ENCODE measurements around the gene SLC46A2. TPM values are rescaled to one million over a fixed set of nuclear protein-coding genes. Genes with fewer than 3 reads are reported as not detected.

Gene SLC46A2
- total and polyA plus RNA-seq, 2 of the 8 experiments (the other 6 are each of a cell fraction or from before 2014, with no cell fraction given), result 0.03 TPM; not detected in 1

- no peaks in the 10 kb centered on the region for H3K79me2 ChIP-seq (ENCODE audit: control insufficient read depth in 1 of 2, insufficient read depth in 2 of 2, low read length in 2 of 2)
- no peak overlapping the region for H3K4ac ChIP-seq (replicated peaks; ENCODE audit: insufficient read length, low read depth, low read length)
- H3K27ac ChIP-seq (ENCODE audit: low read depth, low read length), result no peak overlapping the region
- no peak overlapping the region for H2AFZ ChIP-seq (ENCODE audit: low read length)
- no peak overlapping the region for H2AK5ac ChIP-seq (ENCODE audit: low read depth, low read length)
- DNase-seq (ENCODE audit: low read depth in 1 of 2, low spot score in 2 of 2), result no peak
- no peak for FAIRE-seq
- H3K4me2 ChIP-seq (ENCODE audit: insufficient read depth in 1 of 2, low read depth in 2 of 2, low read length in 2 of 2), result no peak overlapping the region
- TF ChIP-seq ZNF274 (IDR thresholded peaks at IDR 0.05; ENCODE audit: borderline replicate concordance, extremely low read depth, low read length), result no peak
- ChIA-PET POLR2A (ENCODE audit: partially characterized antibody) (no interaction called here), CTCF (ENCODE audit: partially characterized antibody) (interaction anchor here (0.6 to 2.4 kb wide), 7 partner anchors 8 to 54 kb away, joined by 3 to 12 read pairs (median 3); no protein-coding TSS in a partner anchor)
- peaks cover 0 to 3% (median 0%) of the 10 kb centered on the region in 4 experiments; a peak in 1 of 7 replicates for H3K4me1 ChIP-seq (replicated peaks in 1 of 4; ENCODE audit: control insufficient read depth in 3 of 4, insufficient read depth in 4 of 4, low read length in 3 of 4)
- H4K20me1 ChIP-seq (replicated peaks in 1 of 2; ENCODE audit: control insufficient read depth in 1 of 2, insufficient read depth in 2 of 2, low read length in 2 of 2), result no peaks in the 10 kb centered on the region
- H2BK20ac ChIP-seq (ENCODE audit: low read length), result no peak overlapping the region
- no peak overlapping the region for H3K4me3 ChIP-seq (ENCODE audit: extremely low read depth in 1 of 4, insufficient read depth in 2 of 4, low read depth in 3 of 4, low read length in 4 of 4)
- no peak overlapping the region for H4K91ac ChIP-seq (replicated peaks; ENCODE audit: insufficient read length, low read length)
- no peak overlapping the region for H3K56ac ChIP-seq (replicated peaks; ENCODE audit: insufficient read length, low read depth, low read length)
- no peak overlapping the region for H3K14ac ChIP-seq (ENCODE audit: insufficient read length)
- no peaks in the 10 kb centered on the region for H3K27me3 ChIP-seq (replicated peaks in 1 of 4; ENCODE audit: control insufficient read depth in 3 of 4, extremely low read depth in 1 of 4, insufficient read depth in 3 of 4, low read length in 3 of 4)
- 82% methylated on average over 2 of the region's 2 CpGs; no CpG with 5 or more reads in 1 of the 2 experiments for WGBS, 2 experiments (ENCODE audit: extremely low coverage in 1 of 2, insufficient coverage in 1 of 2, insufficient read length in 1 of 2, insufficient replicate concordance in 2 of 2, low coverage in 1 of 2, low lambda C conversion rate in 2 of 2, missing lambda C conversion rate in 1 of 2)
- no peak overlapping the region for H3K9ac ChIP-seq (replicated peaks in 1 of 4; ENCODE audit: extremely low read depth in 1 of 4, low read depth in 3 of 4, low read length in 3 of 4)
- H2BK12ac ChIP-seq (ENCODE audit: low read depth, low read length), result no peak overlapping the region
- H3K9me3 ChIP-seq (ENCODE audit: insufficient read depth in 2 of 2, low read depth in 1 of 2, low read length in 1 of 2), result no peaks in the 10 kb centered on the region
- 0 out of 8 replicates have a peak, but pooled peaks cover 0 to 2% (median 0%) of the 10 kb centered on the region in 4 experiments for H3K36me3 ChIP-seq (ENCODE audit: control insufficient read depth in 2 of 4, insufficient read depth in 4 of 4, low read length in 3 of 4)
- H4K5ac ChIP-seq (ENCODE audit: insufficient read length, low read depth, low read length), result no peak overlapping the region
- no peak overlapping the region for H3K23ac ChIP-seq (ENCODE audit: insufficient read length)
- no peak overlapping the region for H2BK120ac ChIP-seq (replicated peaks; ENCODE audit: low read depth, low read length)
- no peak overlapping the region for H2BK15ac ChIP-seq (ENCODE audit: low read length)
- no peak overlapping the region for H2BK5ac ChIP-seq (ENCODE audit: low read depth, low read length)
- H3K79me1 ChIP-seq (ENCODE audit: low read depth, low read length), result peaks cover 2% of the 10 kb centered on the region; the same call in 1 of the 2 replicates
- peaks cover 8% of the 10 kb centered on the region; the same call in 1 of the 2 replicates for H3K23me2 ChIP-seq (ENCODE audit: low read depth, low read length)
- H3K18ac ChIP-seq (ENCODE audit: extremely low read depth, low read length), result no peak overlapping the region
- H4K8ac ChIP-seq (ENCODE audit: extremely low read depth, insufficient read depth, low read length), result no peak overlapping the region
These were observed 26.9 kb downstream of the SLC46A2 start for GRCh38 chr9:112863746-112864145.
